GM23338 (cell line): ENCODE measurements around the gene RHOB.

ENCODE experiments used
- CREB1 ChIP-seq: fragments of 250-450 bp; sonication (Bioruptor Pico); IDR thresholded peaks from 2 replicates; pipeline ENCODE4 v1.5.0; 2020; ENCODE audit warnings: low read depth, mild to moderate bottlenecking, moderate library complexity
- EZH2 ChIP-seq: fragments of 200-600 bp; sonication (generic); IDR thresholded peaks from one replicate; pipeline ENCODE4 v1.8.0; 2017; ENCODE audit warnings: antibody characterized with exemption, mild to moderate bottlenecking, low read depth; ENCODE audit not compliant: unreplicated experiment
- EZH2phosphoT487 ChIP-seq: fragments of 200-600 bp; sonication (generic); IDR thresholded peaks from one replicate; pipeline ENCODE4 v1.8.1; 2018; ENCODE audit warnings: antibody characterized with exemption; ENCODE audit not compliant: unreplicated experiment
- JUNB ChIP-seq: IDR thresholded peaks from one replicate; pipeline ENCODE4 v1.6.1; 2016; ENCODE audit warnings: antibody characterized with exemption; ENCODE audit not compliant: unreplicated experiment
- NANOG ChIP-seq: IDR thresholded peaks from 2 replicates; pipeline ENCODE4 v1.6.1; 2016; ENCODE audit warnings: antibody characterized with exemption, borderline replicate concordance
- POLR2AphosphoS5 ChIP-seq: IDR thresholded peaks from 2 replicates; pipeline ENCODE4 v1.6.1; 2016; ENCODE audit warnings: antibody characterized with exemption, low read depth
- ZNF114 ChIP-seq: fragments of 250-450 bp; sonication (Bioruptor Pico); IDR thresholded peaks from 2 replicates; pipeline ENCODE4 v1.5.0; 2020; ENCODE audit warnings: mild to moderate bottlenecking, moderate library complexity
- ZNF331 ChIP-seq: fragments of 250-450 bp; sonication (Bioruptor Pico); IDR thresholded peaks from 2 replicates; pipeline ENCODE4 v1.5.0; 2020; ENCODE audit warnings: low read depth, mild to moderate bottlenecking, moderate library complexity
- TF ChIP-seq, protein P1 (sequence below), 2 experiments: fragments of 200-600 bp in 1 of 2; sonication (generic) in 1 of 2; conservative IDR thresholded peaks; 2 replicates each; pipeline versions ENCODE4 v1.5.1 to v1.6.1; 2016 to 2017; ENCODE audit warnings: antibody characterized with exemption in 2 of 2, low read depth in 2 of 2, mild to moderate bottlenecking in 2 of 2, moderate library complexity in 1 of 2
- TF ChIP-seq, protein P2 (sequence below): IDR thresholded peaks from one replicate; pipeline ENCODE4 v1.6.1; 2018; ENCODE audit warnings: antibody characterized with exemption; ENCODE audit not compliant: unreplicated experiment

GRCh38 chr2:20404950-20405349 is 41.9 kb upstream of the RHOB start:
- TF ChIP-seq EZH2 (no peak), POLR2AphosphoS5 (no peak), ZNF331 (CRISPR knock-in tag) (no peak), CREB1 (CRISPR knock-in tag) (no peak), EZH2phosphoT487 (no peak), ZNF114 (CRISPR knock-in tag) (no peak), JUNB (no peak), NANOG (no peak)
- TF ChIP-seq, protein P1, sequence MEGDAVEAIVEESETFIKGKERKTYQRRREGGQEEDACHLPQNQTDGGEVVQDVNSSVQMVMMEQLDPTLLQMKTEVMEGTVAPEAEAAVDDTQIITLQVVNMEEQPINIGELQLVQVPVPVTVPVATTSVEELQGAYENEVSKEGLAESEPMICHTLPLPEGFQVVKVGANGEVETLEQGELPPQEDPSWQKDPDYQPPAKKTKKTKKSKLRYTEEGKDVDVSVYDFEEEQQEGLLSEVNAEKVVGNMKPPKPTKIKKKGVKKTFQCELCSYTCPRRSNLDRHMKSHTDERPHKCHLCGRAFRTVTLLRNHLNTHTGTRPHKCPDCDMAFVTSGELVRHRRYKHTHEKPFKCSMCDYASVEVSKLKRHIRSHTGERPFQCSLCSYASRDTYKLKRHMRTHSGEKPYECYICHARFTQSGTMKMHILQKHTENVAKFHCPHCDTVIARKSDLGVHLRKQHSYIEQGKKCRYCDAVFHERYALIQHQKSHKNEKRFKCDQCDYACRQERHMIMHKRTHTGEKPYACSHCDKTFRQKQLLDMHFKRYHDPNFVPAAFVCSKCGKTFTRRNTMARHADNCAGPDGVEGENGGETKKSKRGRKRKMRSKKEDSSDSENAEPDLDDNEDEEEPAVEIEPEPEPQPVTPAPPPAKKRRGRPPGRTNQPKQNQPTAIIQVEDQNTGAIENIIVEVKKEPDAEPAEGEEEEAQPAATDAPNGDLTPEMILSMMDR (conservative IDR thresholded peaks at IDR 0.05; ENCODE audit: low read depth in 2 of 2), result no peak
- TF ChIP-seq, protein P2, sequence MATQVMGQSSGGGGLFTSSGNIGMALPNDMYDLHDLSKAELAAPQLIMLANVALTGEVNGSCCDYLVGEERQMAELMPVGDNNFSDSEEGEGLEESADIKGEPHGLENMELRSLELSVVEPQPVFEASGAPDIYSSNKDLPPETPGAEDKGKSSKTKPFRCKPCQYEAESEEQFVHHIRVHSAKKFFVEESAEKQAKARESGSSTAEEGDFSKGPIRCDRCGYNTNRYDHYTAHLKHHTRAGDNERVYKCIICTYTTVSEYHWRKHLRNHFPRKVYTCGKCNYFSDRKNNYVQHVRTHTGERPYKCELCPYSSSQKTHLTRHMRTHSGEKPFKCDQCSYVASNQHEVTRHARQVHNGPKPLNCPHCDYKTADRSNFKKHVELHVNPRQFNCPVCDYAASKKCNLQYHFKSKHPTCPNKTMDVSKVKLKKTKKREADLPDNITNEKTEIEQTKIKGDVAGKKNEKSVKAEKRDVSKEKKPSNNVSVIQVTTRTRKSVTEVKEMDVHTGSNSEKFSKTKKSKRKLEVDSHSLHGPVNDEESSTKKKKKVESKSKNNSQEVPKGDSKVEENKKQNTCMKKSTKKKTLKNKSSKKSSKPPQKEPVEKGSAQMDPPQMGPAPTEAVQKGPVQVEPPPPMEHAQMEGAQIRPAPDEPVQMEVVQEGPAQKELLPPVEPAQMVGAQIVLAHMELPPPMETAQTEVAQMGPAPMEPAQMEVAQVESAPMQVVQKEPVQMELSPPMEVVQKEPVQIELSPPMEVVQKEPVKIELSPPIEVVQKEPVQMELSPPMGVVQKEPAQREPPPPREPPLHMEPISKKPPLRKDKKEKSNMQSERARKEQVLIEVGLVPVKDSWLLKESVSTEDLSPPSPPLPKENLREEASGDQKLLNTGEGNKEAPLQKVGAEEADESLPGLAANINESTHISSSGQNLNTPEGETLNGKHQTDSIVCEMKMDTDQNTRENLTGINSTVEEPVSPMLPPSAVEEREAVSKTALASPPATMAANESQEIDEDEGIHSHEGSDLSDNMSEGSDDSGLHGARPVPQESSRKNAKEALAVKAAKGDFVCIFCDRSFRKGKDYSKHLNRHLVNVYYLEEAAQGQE, result no peak
